Measurements from ENCODE around the gene CSGALNACT2. TPM values are rescaled to one million over a fixed set of nuclear protein-coding genes. Genes with fewer than 3 reads are reported as not detected.

The CSGALNACT2 gene
- total and polyA plus RNA-seq, 3 donors from 2014 or later, result 13.9 to 17.9 (median 16.7) TPM

GRCh38 chr10:43100366-43100765 is 37.9 kb upstream of the CSGALNACT2 start:
- 90 to 93% methylated on average over 13 to 17 of the region's 17 CpGs for WGBS, 2 donors
- Histone ChIP-seq H3K4me1 (no peaks in the 10 kb centered on the region), H3K27me3 (no peaks in the 10 kb centered on the region), H3K9me3 (no peaks in the 10 kb centered on the region), H3K4me3 (no peak overlapping the region), H3K27ac (no peak overlapping the region), H3K36me3 (ENCODE audit: low read depth, missing control alignments) (no peaks in the 10 kb centered on the region)
- no peak for DNase-seq
- TF ChIP-seq CTCF (IDR thresholded peaks at IDR 0.05), result no peak
- TF ChIP-seq POLR2A (IDR thresholded peaks at IDR 0.05), result no peak
- intact Hi-C loops (cut with DNase I; ENCODE audit: low total_unique reads), result loop anchor here (5.0 kb wide), 1 partner anchor 228 kb away; no protein-coding TSS in a partner anchor

- Histone ChIP-seq H3K9me3 (no peaks in the 10 kb centered on the region), H3K27ac (no peak overlapping the region), H3K27me3 (no peaks in the 10 kb centered on the region), H3K36me3 (ENCODE audit: low read depth, missing control alignments) (no peaks in the 10 kb centered on the region), H3K4me3 (no peak overlapping the region), H3K4me1 (no peaks in the 10 kb centered on the region)
- WGBS, 2 donors, result 81 to 85% methylated on average over 19 of the region's 19 CpGs
- DNase-seq, result no peak
- intact Hi-C loops (cut with DNase I; ENCODE audit: low total_unique reads), result loop anchor here (5.0 kb wide), 1 partner anchor 230 kb away; no protein-coding TSS in a partner anchor
- no peak for TF ChIP-seq POLR2A (IDR thresholded peaks at IDR 0.05)
- TF ChIP-seq CTCF (IDR thresholded peaks at IDR 0.05), result no peak
Observed at GRCh38 chr10:43102063-43102828, 36.0 kb upstream of the CSGALNACT2 start.

GRCh38 chr10:43105102-43105955 is 32.9 kb upstream of the CSGALNACT2 start:
- H3K4me1 ChIP-seq, result no peaks in the 10 kb centered on the region
- no peaks in the 10 kb centered on the region for H3K27me3 ChIP-seq
- H3K36me3 ChIP-seq (ENCODE audit: low read depth, missing control alignments), result no peaks in the 10 kb centered on the region
- DNase-seq, result peak; percentile 71
- TF ChIP-seq POLR2A (IDR thresholded peaks at IDR 0.05), result no peak
- peak; percentile 94 to 99 (median 96) for TF ChIP-seq CTCF (IDR thresholded peaks at IDR 0.05)
- 2 to 17% methylated on average over 1 to 71 of the region's 71 CpGs for WGBS, 2 donors
- peak overlapping the region; percentile 48 to 60 for H3K4me3 ChIP-seq
- H3K9me3 ChIP-seq, result no peaks in the 10 kb centered on the region
- H3K27ac ChIP-seq, result no peak overlapping the region
- intact Hi-C loops (cut with DNase I; ENCODE audit: low total_unique reads), result no loop called here

GRCh38 chr10:43105956-43106229 is 32.4 kb upstream of the CSGALNACT2 start:
- Histone ChIP-seq H3K27me3 (no peaks in the 10 kb centered on the region), H3K36me3 (ENCODE audit: low read depth, missing control alignments) (no peaks in the 10 kb centered on the region), H3K27ac (no peak overlapping the region), H3K4me1 (no peaks in the 10 kb centered on the region), H3K4me3 (no peak overlapping the region), H3K9me3 (no peaks in the 10 kb centered on the region)
- 34 to 67% methylated on average over 4 to 6 of the region's 7 CpGs for WGBS, 2 donors
- intact Hi-C loops (cut with DNase I; ENCODE audit: low total_unique reads), result no loop called here
- TF ChIP-seq CTCF (IDR thresholded peaks at IDR 0.05) (no peak), POLR2A (IDR thresholded peaks at IDR 0.05) (no peak)
- DNase-seq, result no peak

Measured in testis (tissue), 3 donors.